Erythroblast (primary cell): ENCODE results near the gene TTC8.

Experiments used
- GATA1 ChIP-seq: IDR thresholded peaks from 2 replicates; pipeline ENCODE4 v1.6.1; 2011; ENCODE audit warnings: low read depth, mild to moderate bottlenecking, control low read depth, low read length, moderate library complexity
- POLR2A ChIP-seq: IDR thresholded peaks from 2 replicates; pipeline ENCODE4 v1.6.1; 2011; ENCODE audit warnings: mild to moderate bottlenecking, low read length

- TF ChIP-seq POLR2A = no peak
- TF ChIP-seq GATA1 = no peak
Observed at GRCh38 chr14:88841741-88842140, 17.3 kb downstream of the TTC8 start.
